ENCODE results near the gene PPP6R2.

GRCh38 chr22:50361222-50361621 is 18.1 kb downstream of the PPP6R2 start:
- no peak for TF ChIP-seq SUZ12 (IDR thresholded peaks at IDR 0.05; ENCODE audit: extremely low read depth, insufficient read depth, insufficient read length)
- TF ChIP-seq ZNF274 (IDR thresholded peaks at IDR 0.05; ENCODE audit: low read depth, low read length) = no peak
- TF ChIP-seq YY1 (IDR thresholded peaks at IDR 0.05; ENCODE audit: insufficient read depth, insufficient read length) = no peak

Measured in NT2/D1 (cell line).